ENCODE data around the gene ADGRF1. TPM values are rescaled to one million over a fixed set of nuclear protein-coding genes. Genes with fewer than 3 reads are reported as not detected.
A peak's percentile ranks its signal among the peaks of the same experiment; 100 is the strongest.

ADGRF1 gene
- total and polyA plus RNA-seq, 8 donors: 0.08 to 1.7 (median 0.45) TPM

GRCh38 chr6:46967826-46968349, 74.2 kb downstream of the ADGRF1 start:
- TF ChIP-seq CTCF (IDR thresholded peaks at IDR 0.05): no peak
- intact Hi-C loops (cut with DNase I): no loop called here
- Histone ChIP-seq H3K27ac (no peak overlapping the region), H3K27me3 (no peaks in the 10 kb centered on the region), H3K4me3 (no peak overlapping the region), H3K9me3 (no peaks in the 10 kb centered on the region), H3K4me1 (peaks cover 0 to 3% (median 0%) of the 10 kb centered on the region in 3 donors), H3K36me3 (no peaks in the 10 kb centered on the region)
- no peak for ATAC-seq
- no peak for DNase-seq
- no peak for FAIRE-seq

- Histone ChIP-seq H3K4me1 (no peaks in the 10 kb centered on the region), H3K9me3 (no peaks in the 10 kb centered on the region), H3K27ac (no peak overlapping the region), H3K36me3 (no peaks in the 10 kb centered on the region), H3K27me3 (no peaks in the 10 kb centered on the region), H3K4me3 (no peak overlapping the region)
- WGBS, 2 donors: 71 to 76% methylated on average over 12 of the region's 12 CpGs
- TF ChIP-seq CTCF (IDR thresholded peaks at IDR 0.05): no peak
- intact Hi-C loops (cut with DNase I): no loop called here
- ATAC-seq: no peak
- no peak for DNase-seq
- FAIRE-seq: no peak
Observed at GRCh38 chr6:46964716-46965519, 77.2 kb downstream of the ADGRF1 start.

- 68 to 71% methylated on average over 5 of the region's 5 CpGs for WGBS, 2 donors
- H3K27ac ChIP-seq: no peak overlapping the region
- no peaks in the 10 kb centered on the region for H3K9me3 ChIP-seq
- no peaks in the 10 kb centered on the region for H3K36me3 ChIP-seq
- H3K4me3 ChIP-seq: no peak overlapping the region
- TF ChIP-seq CTCF (IDR thresholded peaks at IDR 0.05): no peak
- FAIRE-seq: no peak
- intact Hi-C loops (cut with DNase I): no loop called here
- DNase-seq: no peak
- no peaks in the 10 kb centered on the region for H3K4me1 ChIP-seq
- no peaks in the 10 kb centered on the region for H3K27me3 ChIP-seq
- ATAC-seq: peak in 2 of 4 donors; percentile 43 to 62
Observed at GRCh38 chr6:46963626-46964025, 78.5 kb downstream of the ADGRF1 start.

- no peak for FAIRE-seq
- no peak for TF ChIP-seq CTCF (IDR thresholded peaks at IDR 0.05)
- no peak for ATAC-seq
- Histone ChIP-seq H3K36me3 (no peaks in the 10 kb centered on the region), H3K27me3 (no peaks in the 10 kb centered on the region), H3K4me3 (no peak overlapping the region), H3K9me3 (no peaks in the 10 kb centered on the region), H3K27ac (no peak overlapping the region), H3K4me1 (no peaks in the 10 kb centered on the region)
- DNase-seq: no peak
- intact Hi-C loops (cut with DNase I): no loop called here
Observed at GRCh38 chr6:46963039-46963438, 79.1 kb downstream of the ADGRF1 start.

- DNase-seq (no peak), FAIRE-seq (no peak), ATAC-seq (no peak)
- Histone ChIP-seq H3K27ac (no peak overlapping the region), H3K9me3 (no peaks in the 10 kb centered on the region), H3K4me1 (no peaks in the 10 kb centered on the region), H3K36me3 (no peaks in the 10 kb centered on the region), H3K27me3 (no peaks in the 10 kb centered on the region), H3K4me3 (no peak overlapping the region)
- 67 to 77% methylated on average over 5 of the region's 5 CpGs for WGBS, 2 donors
- intact Hi-C loops (cut with DNase I): no loop called here
- TF ChIP-seq CTCF (IDR thresholded peaks at IDR 0.05): no peak
Observed at GRCh38 chr6:46961711-46962110, 80.4 kb downstream of the ADGRF1 start.

All from pancreas (tissue), 10 donors.